HepG2 (cell line): Measurements from ENCODE around the gene CYCS. TPM values are rescaled to one million over a fixed set of nuclear protein-coding genes. Genes with fewer than 3 reads are reported as not detected.

Experiments used
- GLMP ChIP-seq: sonication (generic); formaldehyde crosslinking; IDR thresholded peaks from 2 replicates; pipeline ENCODE4 v1.9.0; 2021; ENCODE audit warnings: missing genetic modification reagents, mild to moderate bottlenecking, borderline replicate concordance
- HMGXB3 ChIP-seq: sonication (generic); formaldehyde crosslinking; IDR thresholded peaks from 2 replicates; pipeline ENCODE4 v1.4.0; 2020; ENCODE audit warnings: missing genetic modification reagents, borderline replicate concordance
- LCORL ChIP-seq, 2 experiments: fragments of 450-650 bp in 1 of 2; sonication (generic) in 1 of 2; formaldehyde crosslinking in 1 of 2; IDR thresholded peaks; 2 replicates each; pipeline versions ENCODE4 v1.5.0 to v1.6.1; 2017 to 2020; ENCODE audit warnings: antibody characterized with exemption in 1 of 2, missing genetic modification reagents in 1 of 2
- TBL1XR1 ChIP-seq: fragments of 150-350 bp; IDR thresholded peaks from 2 replicates; pipeline ENCODE4 v1.6.1; 2014; ENCODE audit warnings: borderline replicate concordance, low read length; ENCODE audit not compliant: partially characterized antibody
- TP53 ChIP-seq: sonication (generic); formaldehyde crosslinking; conservative IDR thresholded peaks from 2 replicates; pipeline ENCODE4 v1.4.0; 2020; ENCODE audit warnings: missing genetic modification reagents
- ZBTB40 ChIP-seq, 2 experiments: fragments of 450-650 bp in 1 of 2; sonication (generic) in 1 of 2; formaldehyde crosslinking in 1 of 2; IDR thresholded peaks; 2 replicates each; pipeline versions ENCODE4 v1.6.1 to v1.8.0; 2016 to 2022; ENCODE audit warnings: antibody characterized with exemption in 1 of 2, mild to moderate bottlenecking in 1 of 2, missing genetic modification reagents in 1 of 2
- ZFY ChIP-seq: sonication (generic); formaldehyde crosslinking; IDR thresholded peaks from 2 replicates; pipeline ENCODE4 v1.4.0; 2020; ENCODE audit warnings: missing genetic modification reagents
- ZKSCAN1 ChIP-seq: fragments of 150-350 bp; IDR thresholded peaks from 2 replicates; pipeline ENCODE4 v1.6.1; 2014; ENCODE audit warnings: low read length
- ZNF616 ChIP-seq: sonication (generic); formaldehyde crosslinking; IDR thresholded peaks from 2 replicates; pipeline ENCODE4 v1.5.0; 2020; ENCODE audit warnings: low read depth, mild to moderate bottlenecking, missing genetic modification reagents
- ZSCAN30 ChIP-seq: sonication (generic); formaldehyde crosslinking; IDR thresholded peaks from 2 replicates; pipeline ENCODE4 v1.5.0; 2020; ENCODE audit warnings: mild to moderate bottlenecking, missing genetic modification reagents
- polyA plus RNA-seq, 8 experiments: library from polyadenylated mRNA; depleted of rRNA in 3 of 8; stranded (reverse) in 7 of 8; unstranded in 1 of 8; fragments of >200 nt; fragmentation: Illumina TruSeq in 4 of 8; extraction: Trizol in 4 of 8; gene quantifications; 2 replicates each; pipeline versions ENCODE4 v1.2.1 to v1.2.3, GENCODE V29; 2011 to 2016; ENCODE audit warnings: low read depth in 4 of 8, missing spikeins in 1 of 8, mixed read lengths in 1 of 8; ENCODE audit not compliant: insufficient read depth in 1 of 8
- total RNA-seq, 5 experiments: library from RNA; depleted of rRNA; stranded (reverse); fragments of >200 nt; fragmentation: Illumina TruSeq; extraction: Trizol; gene quantifications; 2 replicates each; pipeline ENCODE4 v1.2.3, GENCODE V29; 2016; ENCODE audit warnings: low read depth in 1 of 5

Gene CYCS
- total and polyA plus RNA-seq, 2 of the 13 experiments (the other 11 are each of a cell fraction or from before 2014, with no cell fraction given): 35.9 to 202 TPM

- TF ChIP-seq GLMP (no peak), TBL1XR1 (peak; percentile 40), TP53 (CRISPR knock-in tag) (0 out of 2 replicates have a peak, but pooled peaks have one; percentile 40), ZSCAN30 (no peak), LCORL (IDR thresholded peaks at IDR 0.05) (no peak), LCORL (CRISPR knock-in tag; IDR thresholded peaks at IDR 0.05) (peak; percentile 61), ZFY (CRISPR knock-in tag) (peak; percentile 90), ZKSCAN1 (peak; percentile 5; the same call in 1 of the 2 replicates), ZBTB40 (IDR thresholded peaks at IDR 0.05) (no peak), ZBTB40 (CRISPR knock-in tag; IDR thresholded peaks at IDR 0.05) (peak; percentile 52; the same call in 1 of the 2 replicates), HMGXB3 (CRISPR knock-in tag) (peak; percentile 99), ZNF616 (peak; percentile 81)
Measured at GRCh38 chr7:25125137-25125946, at the start of gene CYCS (continued).
